Measurements from ENCODE around the gene SAPCD2.

Gene SAPCD2

DNA sequence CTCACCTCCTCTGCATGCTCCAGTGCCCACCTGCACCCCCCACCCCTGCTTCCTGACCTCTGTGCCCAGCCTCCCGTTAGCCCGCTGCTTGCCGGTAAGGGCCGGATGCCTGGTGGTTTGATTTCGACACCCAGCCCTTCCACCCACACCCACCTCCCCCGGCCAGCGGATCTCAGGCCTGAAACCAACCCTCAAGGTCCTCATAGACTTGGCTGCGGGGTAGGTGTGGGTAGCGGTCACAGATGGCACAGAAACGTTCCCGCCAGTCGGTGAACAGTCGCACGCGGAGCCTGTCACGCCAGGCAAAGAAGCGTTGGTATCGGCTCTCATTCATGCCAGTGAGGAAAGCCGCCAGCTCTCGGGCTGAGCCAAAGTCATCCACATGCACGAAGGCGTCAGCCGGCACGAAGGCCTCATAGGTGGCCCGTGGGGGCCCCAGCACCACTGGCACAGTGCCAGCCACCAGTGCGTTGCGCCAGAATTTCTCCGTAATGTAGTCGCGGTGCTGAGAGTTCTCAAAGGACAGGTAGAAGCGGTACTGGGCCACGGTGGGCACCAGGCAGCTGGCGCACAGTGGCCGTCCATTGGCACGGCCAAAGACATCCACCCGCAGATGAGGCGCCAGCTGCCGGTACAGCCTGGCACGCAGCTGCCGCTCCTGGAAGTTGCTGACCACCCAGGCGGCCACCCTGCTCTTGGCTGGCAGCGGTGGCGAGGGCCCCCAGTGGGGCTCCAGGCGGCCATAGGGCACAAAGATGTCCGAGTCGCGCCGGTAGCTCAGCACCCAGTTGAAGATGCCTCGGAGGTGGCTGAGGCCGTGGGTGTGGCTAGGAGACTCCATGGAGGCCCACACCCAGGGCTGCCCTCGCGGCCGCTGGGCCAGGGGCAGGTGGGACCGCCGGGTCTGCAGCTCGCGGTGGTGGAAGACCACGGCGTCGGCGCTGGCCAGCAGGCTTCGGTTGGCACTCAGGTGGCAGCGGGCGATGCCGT is 39.5 kb downstream of the SAPCD2 start:
- no peak for DNase-seq

DNA sequence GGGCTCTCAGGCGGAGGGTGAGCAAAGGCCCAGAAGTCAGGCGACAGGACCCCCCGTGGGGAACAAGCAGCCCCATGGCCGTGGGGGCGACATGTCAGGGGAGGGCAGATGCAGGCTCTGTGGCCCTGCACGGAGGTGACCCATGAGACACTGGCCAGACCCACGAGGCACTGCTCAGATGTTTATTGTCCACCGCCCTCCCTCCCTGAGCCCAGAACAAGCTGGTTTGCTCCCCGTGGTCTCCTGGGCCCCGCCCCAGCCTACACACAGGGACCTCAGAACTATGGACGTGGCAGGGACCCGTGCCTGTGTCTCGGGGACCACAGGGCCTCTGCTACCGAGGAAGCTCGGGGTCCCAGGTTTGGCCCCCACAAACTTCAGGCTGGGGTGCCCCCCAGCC is 40.4 kb downstream of the SAPCD2 start:
- DNase-seq = no peak

DNA sequence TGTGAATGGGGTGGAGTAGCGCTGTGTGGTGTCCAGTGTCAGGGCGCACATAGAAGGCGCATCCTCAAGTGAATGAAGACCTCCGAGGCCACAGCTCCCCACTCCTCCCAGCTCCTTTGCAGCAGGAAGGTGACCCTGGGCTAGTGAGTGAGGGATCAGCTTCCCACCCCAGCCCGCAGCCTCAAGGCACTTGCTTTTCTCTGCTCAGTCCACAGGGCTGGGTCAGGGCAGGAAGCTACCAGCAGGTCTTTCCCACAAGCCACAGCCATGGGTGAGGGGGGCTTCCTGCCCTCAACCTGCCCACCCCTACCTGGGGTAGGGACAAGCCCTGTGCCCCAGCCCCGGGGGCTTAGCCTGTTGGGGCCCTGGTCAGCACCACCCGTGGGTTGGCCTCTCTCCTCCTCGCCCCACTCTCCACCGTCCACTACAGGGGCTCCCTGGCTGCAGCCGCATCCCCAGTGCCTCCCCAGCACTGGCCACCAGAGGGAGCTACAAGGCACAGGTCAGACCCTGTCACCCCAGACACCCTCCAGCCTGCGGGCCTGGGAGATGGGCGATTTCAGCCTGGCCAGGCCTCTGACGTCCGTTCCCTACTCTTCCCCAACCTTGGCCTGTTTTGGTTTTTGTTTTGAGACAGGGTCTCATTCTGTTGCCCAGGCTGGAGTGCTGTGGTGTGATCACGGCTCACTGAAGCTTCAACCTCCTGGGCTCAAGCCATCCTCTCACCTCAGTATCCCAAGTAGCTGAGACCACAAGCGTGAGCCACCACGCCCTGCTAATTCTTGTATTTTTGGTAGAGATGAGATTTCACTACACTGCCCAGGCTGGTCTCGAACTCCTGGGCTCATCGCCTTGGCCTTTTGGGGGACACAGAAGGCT is 41.1 kb downstream of the SAPCD2 start:
- no peak for DNase-seq

DNA sequence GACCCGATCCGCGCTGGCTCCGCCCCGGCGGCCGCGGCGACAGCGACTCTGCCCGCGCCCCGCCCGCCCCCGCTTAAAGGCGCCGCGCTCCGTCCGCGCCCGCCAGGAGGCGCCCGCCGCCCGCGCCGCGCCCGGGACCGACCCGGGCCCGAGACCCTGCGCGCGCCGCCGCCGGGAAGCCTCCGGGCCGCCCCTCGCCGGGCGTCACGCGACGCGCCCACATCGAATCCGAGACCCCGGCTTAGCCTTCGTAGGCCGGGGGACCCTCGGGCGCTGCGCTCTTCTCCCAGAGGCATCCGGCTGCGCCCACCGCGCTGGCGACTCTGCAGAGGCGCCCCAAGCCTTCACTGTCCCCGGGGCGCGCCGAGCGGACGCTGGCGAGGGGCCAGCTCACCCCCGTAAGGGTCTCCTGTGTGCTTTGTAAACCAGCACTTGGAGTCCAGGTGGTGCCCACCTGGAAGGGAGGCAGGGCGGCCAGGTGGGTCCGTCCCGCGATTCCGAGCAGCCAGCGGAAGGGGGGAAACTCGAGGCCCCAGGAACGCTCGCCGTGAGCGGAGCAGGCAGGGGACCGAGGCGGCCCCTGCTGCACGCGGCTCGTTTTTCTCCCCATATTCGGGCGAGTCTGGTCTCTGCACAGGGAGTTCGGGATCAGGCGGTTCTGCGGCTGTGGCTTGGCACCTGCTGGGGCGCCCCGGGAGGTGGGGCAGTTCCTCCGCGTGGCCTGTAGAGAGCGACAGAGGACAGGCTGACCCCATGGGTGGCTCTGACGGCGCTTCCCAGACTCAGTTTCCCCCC is 41.9 kb downstream of the SAPCD2 start:
- DNase-seq = no peak

DNA sequence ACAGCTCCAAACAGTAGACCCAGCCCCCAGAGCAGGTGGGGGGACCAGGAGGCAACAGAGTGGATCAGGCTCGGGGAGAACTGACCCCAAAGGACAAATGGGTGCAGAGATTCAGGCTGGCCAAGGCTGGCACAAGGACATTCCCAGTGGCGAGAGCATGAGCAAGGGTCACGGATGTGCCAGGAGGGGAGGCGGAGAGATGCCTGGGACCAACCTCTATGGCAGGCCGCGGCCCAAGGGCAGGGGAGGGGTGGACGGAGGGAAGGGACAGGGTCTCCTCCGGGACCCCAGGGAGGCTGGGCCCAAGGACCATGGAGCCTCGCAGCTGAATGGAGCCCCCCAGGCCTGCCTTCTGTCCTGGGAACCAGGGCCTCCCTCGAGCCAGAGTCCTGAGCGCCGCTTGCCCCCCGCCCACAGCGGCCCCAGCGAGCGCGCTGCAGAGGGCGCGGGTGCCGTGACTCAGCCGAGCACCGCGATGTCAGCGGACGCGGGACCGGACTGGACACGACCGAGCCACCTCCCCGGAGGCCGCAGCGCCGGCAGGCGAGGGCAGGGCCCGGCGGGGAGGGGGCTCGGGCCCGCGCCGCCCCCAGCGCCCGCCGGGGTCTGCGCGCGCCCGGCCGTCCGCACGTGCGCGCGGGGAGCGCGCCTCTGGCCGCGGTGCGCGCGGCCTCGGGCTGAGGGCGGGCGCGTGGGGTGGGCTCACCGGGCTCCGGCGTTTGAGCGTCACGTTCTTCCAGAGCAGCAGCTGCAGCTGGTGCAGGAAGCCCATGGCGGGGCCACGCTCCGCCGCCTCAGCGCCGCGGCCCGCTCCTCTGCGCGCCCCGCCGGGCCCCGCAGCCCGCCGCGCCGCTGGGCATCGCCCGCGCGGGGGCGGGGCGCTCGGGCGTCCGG is 42.7 kb downstream of the SAPCD2 start, which contains the start of gene ABCA2:
ABCA2 (minus strand) TSS at position 869 of the 894 bp plus-strand sequence; CDS start at position 772, 97 bp downstream.
- DNase-seq = no peak

DNA sequence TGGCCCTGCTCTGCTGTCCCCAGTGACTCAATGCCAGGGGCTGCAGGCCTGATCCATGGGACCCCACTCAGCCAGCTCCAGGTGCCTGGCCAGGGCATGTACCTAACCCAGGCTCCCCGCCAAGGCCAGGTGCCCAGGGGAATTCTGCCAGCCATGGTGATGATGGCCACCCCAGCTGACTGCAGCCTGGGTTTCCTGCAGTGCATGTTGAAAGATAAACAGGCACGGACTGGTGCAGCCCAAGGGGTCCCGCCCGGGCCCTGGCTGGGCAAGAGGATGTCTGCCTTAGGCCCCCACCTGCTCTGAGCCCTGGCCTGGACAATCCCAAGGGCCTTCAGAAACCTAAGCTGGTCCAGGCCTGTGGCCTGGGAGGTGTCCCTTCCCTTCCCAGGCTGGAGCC is 43.5 kb downstream of the SAPCD2 start:
- no peak for DNase-seq

DNA sequence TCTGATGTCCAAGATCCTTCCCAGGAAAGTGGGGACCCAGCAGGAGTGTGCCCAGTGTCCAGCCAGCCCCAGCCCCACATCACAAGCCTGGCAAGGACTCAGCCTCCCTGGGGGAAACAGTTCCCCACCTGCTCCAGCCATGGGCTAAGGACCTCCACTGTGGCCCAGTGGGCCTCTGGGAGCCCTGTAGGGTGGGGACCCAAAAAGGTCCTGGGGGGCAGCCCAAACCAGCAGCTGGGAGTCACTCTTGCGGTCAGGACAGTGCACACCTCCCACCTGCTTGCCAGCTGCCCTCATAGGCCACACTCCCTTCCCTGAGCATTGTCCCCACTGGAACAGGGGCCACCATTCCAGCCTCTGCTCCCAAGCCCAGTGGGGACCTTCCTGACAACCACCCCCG is 44.0 kb downstream of the SAPCD2 start:
- DNase-seq = no peak

DNA sequence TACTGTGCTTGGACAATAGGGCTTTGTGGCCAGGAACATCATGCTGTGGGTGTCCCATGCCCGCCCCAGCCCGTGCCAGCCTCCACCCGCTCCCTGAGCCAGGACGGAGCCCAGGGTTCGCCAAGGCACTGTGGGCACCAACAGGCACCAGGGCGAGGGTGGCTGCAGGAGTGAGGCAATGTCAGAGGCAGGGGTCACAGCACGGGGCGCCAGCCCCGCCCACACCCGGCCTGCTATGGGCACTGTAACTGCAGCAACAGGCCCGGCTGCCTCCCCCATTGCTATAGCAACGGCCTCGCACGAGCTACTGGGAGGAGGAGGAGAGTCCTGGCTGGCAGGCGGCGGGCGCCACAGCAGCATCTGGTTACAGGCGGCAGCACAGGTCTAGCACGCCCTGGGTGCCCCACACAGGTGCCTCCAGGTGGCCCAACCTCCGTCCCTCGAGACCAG is 44.8 kb downstream of the SAPCD2 start:
- DNase-seq = no peak

DNA sequence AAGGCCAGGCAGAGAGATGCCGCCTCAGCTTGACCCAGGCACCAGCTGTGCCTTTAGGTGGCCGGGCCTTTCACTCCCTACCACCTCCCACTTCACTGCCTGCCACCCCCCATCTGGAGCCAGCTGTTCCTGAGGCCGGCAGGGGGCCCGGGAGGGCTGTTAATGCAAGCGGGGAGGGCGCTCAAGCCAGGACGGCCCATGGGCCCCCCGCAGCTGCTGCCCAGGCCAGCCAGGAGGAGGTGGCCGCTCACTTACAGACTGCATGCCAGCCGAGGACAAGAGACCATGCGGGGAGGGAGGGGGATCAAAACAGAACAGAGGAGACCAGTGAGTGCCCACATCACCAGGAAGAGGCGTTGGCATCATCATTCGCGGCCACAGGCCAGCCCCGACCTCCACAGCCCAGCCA is 46.8 kb downstream of the SAPCD2 start:
- DNase-seq = no peak

DNA sequence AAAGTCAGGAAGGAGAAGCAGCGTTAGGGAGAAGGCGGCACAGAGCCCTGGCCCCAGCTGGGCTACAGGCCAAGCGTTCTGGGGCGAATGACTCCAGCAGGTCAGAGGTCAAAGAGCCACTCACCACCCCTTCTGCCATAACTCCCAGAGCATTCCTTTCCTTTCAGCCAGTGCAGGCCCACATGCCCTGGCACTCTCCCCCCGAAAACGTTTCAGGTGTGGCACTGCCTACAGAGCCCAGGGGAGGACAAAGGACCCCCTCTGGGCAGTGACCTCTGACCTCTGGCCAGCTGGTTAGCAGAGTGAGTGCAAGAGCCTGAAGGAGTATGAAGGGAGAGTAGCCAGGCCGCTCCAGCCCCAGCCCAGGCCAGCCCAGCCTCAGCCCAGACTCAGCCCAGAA is 47.2 kb downstream of the SAPCD2 start:
- DNase-seq = no peak

DNA sequence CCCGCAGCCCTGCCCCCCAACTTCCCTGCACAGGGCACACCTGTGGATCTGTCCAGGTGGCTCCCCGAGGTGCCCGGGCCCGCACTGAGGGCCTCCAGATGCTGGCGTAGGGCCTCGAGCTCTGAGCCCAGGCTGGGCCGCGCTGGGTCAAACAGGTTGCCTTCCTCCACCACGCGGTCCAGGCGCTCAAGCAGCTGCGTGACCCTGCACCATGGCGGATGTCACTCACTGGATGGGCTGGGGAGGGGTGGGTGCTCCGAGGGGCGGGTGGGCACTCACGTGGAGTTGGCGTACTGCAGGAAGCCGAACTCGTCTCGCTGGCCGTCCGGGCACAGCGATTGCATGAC is 47.7 kb downstream of the SAPCD2 start:
- DNase-seq = no peak

DNA sequence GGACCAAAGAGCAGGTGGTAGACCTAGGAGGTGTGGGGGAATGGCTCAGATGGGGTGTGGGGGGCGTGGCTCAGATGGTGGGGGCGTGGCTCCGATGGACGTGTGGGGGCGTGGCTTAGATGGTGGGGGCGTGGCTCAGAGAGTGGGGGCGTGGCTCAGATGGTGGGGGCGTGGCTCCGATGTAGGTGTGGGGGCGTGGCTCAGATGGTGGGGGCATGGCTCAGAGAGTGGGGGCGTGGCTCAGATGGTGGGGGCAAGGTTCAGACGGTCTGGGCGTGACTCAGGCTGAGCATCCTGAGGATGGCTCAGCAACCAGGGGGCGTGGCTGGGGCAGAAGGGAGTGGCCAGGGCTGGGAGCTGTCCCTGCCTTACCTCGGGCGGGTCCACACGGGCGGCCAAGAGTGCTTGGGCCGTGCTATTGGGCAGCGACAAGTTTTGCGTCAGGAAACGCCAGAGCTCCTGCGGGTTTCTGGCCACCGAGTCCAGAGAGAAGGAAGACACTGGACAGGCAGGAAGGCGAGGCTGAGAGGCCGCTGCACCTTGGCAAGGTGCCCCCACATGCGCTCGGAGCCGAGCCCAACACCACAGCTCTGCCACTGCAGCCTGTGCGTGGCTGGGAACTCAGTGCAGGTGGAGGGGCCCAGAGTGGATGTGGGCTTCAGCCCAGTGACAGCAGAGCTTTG is 48.2 kb downstream of the SAPCD2 start:
- no peak for DNase-seq

DNA sequence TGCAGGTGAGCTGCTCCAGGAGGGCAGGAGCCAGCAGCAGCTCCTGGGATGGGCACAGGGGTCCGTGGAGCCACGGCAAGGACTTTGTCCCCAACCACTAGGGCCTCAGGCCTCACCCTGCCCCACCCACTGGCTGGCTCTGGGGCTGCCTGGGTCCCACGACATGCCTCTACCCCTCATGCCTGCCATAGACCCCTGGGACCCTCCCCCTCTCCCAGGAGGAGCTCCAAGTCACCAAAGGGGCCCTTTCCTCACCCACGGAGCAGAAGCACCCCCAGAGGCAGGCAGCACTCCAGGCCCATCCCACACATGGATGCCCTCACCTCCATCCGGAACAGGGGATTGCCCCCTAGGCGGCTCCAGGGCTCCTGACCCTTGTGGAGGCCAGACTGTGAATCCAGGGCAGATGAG is 48.8 kb downstream of the SAPCD2 start:
- no peak for DNase-seq

DNA sequence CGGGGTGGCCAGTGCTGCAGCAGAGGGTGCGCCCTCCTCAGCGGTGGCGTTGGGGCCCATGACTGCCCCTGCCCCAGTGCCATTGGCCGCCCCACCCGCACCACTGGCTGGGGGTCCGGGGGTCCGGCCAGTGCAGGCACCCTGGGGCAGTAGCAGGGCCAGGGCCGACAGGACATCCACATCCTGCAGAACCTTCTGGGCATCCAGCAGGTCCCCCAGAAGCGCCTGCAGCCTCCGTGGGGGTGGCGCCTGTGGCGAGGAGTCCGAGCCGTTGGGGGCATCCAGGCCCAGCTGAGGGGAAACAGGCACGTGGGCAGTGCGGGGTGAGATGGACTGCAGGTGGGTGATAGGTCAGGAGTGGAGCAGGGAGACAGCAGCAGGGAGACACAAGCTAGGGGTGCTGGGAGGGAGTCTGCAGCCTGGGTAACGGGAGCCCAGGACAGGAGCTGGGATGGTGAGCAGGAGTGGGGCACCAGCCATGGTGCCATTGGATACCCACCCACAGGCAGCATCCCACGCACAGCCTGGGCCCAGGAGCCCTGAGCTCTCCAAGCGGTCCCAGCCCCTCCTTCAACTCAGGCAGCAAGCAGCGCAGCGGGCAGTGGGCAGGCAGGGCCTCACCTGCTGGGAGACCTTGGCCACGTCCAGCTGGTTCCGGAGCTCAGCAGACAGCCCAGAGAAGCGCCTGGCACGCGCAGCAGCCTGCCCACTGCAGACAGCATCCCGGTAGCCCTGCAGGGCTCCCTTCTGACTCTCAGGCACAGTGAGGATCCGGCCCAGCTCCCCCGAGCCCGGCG is 49.4 kb downstream of the SAPCD2 start:
- DNase-seq = no peak

DNA sequence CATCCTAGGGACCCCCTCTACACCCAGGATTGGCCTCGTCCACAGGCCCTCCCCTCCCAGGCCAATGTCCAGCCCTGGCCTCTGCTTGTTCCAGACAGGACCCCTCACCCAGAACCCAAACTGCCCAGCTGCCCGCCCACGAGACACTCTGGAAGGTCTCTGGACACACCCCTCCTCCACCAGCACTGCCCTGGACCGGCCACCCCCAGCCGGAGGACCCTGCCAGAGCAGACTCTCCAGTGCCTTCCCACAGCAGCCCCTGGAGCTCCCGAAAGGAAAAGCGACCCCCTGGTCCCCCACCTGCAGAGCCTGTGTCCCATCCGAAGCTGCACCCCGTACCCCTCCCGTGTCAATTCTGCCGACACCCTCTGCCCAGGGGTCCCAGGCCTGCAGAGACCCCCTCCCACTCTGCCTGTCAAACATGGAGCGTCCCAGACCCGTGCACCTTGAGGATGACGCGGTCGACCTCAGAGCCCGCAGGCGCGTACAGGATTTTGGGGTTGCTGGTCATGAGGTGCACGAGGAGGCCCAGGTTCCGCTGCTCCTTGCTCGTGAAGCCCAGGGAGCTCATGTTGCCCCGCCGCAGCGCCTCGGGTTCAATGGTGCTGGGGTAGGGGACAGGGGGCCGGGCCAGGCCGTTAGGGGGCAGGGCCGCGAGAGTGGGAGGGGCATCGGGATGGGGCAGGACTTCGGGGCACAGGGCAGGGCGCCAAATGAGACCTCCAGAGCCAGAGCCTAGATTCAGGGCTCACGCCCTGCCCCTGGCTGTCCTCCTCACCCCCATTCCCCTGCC is 50.3 kb downstream of the SAPCD2 start:
- no peak for DNase-seq

DNA sequence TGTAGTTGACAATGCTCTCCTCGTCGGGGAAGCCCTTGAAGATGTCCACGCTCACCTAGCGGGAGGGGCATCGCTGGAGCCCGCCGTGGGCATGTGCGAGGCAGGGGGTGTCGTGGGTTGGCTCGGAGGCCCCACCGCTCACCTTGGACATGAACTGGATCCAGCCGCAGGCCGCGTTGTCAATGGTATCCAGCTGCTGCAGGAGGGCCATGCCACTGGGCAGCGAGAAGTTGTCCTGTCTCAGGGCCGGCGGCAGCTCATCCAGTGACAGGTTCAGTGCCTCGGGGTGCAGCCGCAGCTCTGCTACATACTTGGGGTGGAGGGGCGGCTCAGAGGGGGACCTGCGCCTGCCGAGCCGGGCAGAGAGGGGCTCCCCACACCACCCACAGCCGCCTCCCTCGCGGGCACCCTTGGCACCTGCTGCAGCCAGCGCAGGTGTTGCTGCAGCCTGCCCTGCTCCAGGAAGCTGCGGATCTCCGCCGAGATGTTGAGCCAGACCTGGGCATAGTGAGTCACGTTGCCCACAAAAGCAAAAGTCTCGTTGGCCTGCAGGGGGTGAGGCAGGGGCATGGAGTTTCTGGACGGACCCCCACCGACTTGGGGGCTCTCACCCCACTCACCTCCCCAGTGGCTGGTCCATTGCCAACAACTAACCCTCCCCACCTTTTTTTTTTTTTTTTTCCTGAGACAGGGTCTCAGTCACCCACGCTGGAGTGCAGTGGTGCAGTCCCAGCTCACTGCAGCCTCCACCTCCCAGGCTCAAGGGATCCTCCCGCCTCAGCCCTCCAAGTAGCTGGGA is 51.4 kb downstream of the SAPCD2 start:
- DNase-seq = no peak

DNA sequence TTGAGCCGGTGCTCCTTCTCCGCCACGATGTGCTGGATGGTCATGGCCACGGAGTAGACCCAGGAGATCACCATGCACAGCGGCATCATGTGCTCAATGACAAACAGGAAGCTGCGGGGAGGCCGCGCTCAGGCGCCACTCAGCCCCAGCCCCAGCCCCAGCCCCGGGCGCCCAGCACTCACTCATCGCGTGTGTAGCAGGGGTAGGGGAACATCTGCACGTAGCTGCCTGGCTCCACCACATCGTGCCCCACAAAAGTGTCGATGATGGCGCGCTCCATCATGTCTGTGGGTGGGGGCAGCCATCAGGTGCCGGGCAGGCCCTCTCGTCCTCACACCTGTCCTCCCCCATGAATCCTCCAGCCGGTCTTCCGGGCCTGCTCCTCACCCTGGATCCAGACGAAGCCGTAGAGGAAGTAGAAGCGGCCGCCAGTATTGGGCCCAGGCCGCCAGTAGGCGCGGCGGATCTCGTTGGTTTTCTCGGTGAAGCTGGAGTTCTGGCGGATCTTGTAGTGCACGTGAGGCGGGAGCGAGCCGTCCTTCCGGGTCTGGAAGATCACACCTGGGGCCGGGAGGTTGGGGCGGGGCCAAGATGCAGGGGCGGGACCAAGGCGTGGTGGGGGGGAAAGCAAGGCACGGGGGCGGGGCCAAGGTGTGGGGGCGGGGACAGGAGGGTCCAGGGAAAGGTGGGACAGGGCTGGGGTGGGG is 52.4 kb downstream of the SAPCD2 start:
- DNase-seq = no peak

DNA sequence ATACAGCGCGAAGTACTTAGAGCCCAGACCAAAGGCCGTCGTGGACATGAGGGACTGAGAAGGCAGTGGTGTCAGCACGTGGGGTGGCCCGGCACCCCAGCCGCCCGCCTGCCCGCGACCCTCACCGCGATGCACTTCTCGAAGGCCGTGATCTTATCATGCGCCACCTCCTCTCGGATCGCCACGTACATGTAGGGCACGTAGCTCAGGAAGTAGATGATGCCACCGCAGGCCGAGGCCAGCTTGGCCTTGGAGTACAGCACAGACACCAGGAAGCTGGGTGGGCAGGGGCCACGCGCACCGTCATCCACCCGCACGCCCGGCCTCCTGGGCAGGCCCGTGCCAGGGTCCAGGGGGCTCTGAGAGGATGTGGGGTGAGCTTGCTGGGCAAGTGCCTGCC is 53.3 kb downstream of the SAPCD2 start:
- no peak for DNase-seq

All from cortex of kidney (tissue), 1 donor.